Measurements from ENCODE around the gene FCGR3B. TPM values are rescaled to one million over a fixed set of nuclear protein-coding genes. Genes with fewer than 3 reads are reported as not detected.
"Not testable (repeated sequence)": the region's sequence is repeated elsewhere in the genome, so short reads cannot be mapped to it uniquely, and the experiment has no call there.

Gene FCGR3B
- total RNA-seq, 4 donors from 2014 or later = 0.26 to 1.1 TPM; not detected in 2

DNA sequence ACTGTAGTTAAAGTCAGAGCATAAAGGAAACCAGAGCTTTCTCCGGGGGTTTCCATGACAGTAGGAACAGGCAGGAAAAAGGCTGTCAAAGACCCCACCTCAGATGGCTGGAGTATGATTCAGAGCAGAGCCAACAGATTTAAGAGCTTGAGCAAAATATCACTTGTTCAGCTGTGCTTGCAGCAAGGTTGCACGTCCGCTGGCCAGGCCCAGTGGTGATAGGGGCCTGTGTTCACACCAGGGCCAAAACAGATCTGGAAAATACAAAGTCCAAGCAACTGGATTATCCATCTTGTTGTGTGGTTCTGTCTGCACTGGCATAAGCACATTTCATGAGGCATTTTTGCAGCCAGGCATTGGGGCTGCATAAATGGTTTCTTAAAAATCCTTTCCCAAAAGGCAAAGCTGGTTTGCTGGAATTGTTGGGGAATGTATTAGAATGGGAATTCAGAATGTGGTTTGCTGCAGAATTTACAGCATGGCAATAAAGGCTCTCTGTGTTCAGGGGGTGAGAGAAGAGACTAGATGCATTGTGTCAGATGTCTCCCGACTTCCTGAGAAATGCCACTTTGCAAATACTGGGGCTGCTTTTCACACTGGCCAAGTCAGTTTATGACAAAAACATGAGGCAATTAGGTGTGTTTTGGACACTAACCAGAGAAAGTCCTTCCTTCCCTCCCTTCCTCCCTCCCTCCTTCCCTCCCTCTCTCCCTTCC is 36.5 kb downstream of the FCGR3B start:
- intact Hi-C loops (cut with DNase I; ENCODE audit: low total_unique reads); DNase-seq; H3K27ac ChIP-seq; H3K36me3 ChIP-seq; H3K27me3 ChIP-seq; H3K4me1 ChIP-seq; H3K4me3 ChIP-seq; H3K9me3 ChIP-seq: not testable (repeated sequence)

DNA sequence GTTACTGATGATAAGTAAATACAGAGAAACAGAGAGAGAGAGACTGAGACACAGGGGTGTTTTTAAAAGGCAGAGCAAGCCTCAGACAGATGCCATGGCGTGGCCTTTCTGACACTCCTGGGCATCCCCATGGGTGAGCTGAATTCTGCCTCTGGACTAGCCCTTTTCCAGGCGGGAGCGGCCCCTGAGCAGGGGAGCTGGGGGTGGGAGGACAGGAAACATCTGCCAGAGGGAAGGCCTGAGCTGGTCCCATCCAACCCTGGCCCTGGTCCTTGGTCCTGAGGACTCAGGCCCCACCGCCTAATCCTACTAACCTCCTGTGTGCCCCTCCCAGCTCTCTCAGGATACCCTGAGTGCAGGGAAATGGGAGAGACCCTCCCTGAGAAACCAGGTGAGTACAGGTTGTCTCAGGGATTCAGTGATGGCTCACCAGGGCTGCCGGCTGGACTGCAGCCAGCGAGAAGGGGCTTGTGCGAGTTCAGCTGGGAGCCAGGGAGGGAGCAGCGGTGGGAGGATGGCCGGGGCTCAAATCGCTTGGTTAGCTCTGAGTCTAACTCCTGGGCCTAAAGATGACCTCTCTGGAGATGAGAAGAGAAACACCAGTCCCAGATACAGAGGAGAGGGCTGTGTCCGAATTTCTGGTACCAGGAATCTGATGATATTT is 37.8 kb downstream of the FCGR3B start:
- H3K9me3 ChIP-seq; intact Hi-C loops (cut with DNase I; ENCODE audit: low total_unique reads); H3K27me3 ChIP-seq; DNase-seq; H3K36me3 ChIP-seq; H3K4me1 ChIP-seq; H3K4me3 ChIP-seq; H3K27ac ChIP-seq: not testable (repeated sequence)

DNA sequence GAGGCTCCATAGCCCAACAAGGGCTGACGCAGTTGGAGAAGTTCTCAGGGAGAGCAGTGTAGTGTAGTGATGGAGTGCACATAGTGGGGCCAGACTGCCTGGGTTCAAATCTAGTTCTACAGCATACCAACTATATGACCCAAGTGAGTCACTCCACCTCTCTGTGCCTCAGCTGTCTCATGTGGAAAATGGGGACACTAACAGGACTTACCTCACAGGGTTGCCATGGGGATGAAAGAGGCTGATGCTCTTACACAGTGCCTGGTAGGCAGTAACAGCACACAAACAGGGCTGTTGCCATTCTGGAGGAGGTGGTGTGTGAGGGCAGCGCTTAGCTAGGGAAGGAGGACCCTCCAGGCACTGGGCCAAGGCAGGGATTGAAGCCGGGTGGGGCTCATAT is 38.4 kb downstream of the FCGR3B start:
- H3K9me3 ChIP-seq; H3K4me1 ChIP-seq; H3K27ac ChIP-seq; H3K4me3 ChIP-seq; H3K36me3 ChIP-seq; intact Hi-C loops (cut with DNase I; ENCODE audit: low total_unique reads); DNase-seq; H3K27me3 ChIP-seq: not testable (repeated sequence)

DNA sequence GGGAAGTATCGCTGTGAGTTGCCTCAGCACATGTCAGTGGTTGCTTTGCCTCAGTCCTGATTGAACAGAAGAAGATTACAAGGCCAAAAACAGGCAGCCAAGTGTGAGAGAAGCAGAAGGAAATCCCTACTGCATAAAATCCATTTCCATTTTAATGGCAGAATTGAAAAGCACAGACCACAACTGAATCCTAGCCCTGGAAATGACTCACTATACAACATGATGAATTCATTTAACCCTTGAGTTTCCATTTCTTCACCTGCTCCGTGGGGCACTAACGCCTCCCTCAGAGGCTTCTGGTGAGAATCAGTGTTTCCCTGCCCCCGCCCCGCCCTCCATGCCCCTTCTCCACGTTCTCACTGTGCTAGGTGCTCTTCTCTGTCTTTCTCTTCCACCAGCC is 41.1 kb downstream of the FCGR3B start:
- H3K4me1 ChIP-seq; H3K27ac ChIP-seq; H3K27me3 ChIP-seq; H3K9me3 ChIP-seq; DNase-seq; intact Hi-C loops (cut with DNase I; ENCODE audit: low total_unique reads); H3K36me3 ChIP-seq; H3K4me3 ChIP-seq: not testable (repeated sequence)

DNA sequence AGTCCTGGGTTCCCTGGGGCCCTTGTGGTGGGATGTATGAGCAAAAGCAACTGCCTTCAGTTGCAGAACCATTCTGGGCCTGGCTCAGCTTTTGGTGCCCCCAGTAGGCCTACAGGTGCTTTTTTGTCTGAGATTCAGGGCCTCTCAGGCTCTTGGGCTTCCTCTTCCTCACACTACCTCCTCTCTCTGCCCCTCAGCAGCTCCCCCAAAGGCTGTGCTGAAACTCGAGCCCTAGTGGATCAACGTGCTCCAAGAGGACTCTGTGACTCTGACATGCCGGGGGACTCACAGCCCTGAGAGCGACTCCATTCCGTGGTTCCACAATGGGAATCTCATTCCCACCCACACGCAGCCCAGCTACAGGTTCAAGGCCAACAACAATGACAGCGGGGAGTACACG is 41.6 kb downstream of the FCGR3B start:
- H3K4me3 ChIP-seq; H3K4me1 ChIP-seq; intact Hi-C loops (cut with DNase I; ENCODE audit: low total_unique reads); DNase-seq; H3K36me3 ChIP-seq; H3K27ac ChIP-seq; H3K9me3 ChIP-seq; H3K27me3 ChIP-seq: not testable (repeated sequence)

DNA sequence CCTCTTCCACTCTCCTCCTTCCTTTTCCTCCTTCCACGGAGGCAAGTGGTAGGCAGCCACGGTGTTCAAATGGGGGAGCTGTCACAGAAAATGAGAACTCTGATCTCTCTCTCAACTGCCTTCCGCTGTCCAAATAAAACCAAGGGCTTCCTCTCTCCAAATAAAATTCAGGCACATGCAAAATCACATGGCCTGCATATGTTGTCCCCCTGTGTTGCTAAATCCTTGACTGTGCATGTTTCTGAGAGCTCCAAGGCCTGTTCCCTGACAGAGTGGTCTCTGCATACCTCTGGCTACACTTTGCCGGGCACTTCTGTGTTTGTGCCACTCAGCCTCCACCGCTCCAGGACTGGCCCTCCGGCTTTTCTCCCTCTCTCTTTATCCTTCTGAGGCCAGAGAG is 42.4 kb downstream of the FCGR3B start:
- H3K4me3 ChIP-seq; DNase-seq; H3K36me3 ChIP-seq; H3K27me3 ChIP-seq; H3K4me1 ChIP-seq; H3K27ac ChIP-seq; H3K9me3 ChIP-seq; intact Hi-C loops (cut with DNase I; ENCODE audit: low total_unique reads): not testable (repeated sequence)

DNA sequence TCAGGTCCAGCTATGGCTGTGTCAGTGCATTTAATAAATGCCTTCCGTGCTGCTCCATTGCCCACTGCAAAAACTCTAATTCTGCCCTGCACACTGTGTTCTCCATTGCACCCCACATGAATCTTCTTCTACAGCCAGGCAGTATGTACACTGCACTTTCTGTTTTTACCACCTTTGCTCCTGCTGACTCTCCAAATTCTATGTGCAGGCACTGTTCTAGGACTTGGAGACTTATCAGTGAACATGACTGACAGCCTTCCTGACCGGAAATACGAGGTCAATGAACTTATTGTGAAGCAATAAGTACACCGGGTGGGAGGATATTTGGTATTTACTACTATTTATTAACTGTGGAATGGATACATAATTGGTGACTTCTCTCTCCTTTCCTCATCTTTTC is 48.1 kb downstream of the FCGR3B start:
- H3K4me3 ChIP-seq; H3K27me3 ChIP-seq; H3K36me3 ChIP-seq; DNase-seq; H3K4me1 ChIP-seq; intact Hi-C loops (cut with DNase I; ENCODE audit: low total_unique reads); H3K9me3 ChIP-seq; H3K27ac ChIP-seq: not testable (repeated sequence)

DNA sequence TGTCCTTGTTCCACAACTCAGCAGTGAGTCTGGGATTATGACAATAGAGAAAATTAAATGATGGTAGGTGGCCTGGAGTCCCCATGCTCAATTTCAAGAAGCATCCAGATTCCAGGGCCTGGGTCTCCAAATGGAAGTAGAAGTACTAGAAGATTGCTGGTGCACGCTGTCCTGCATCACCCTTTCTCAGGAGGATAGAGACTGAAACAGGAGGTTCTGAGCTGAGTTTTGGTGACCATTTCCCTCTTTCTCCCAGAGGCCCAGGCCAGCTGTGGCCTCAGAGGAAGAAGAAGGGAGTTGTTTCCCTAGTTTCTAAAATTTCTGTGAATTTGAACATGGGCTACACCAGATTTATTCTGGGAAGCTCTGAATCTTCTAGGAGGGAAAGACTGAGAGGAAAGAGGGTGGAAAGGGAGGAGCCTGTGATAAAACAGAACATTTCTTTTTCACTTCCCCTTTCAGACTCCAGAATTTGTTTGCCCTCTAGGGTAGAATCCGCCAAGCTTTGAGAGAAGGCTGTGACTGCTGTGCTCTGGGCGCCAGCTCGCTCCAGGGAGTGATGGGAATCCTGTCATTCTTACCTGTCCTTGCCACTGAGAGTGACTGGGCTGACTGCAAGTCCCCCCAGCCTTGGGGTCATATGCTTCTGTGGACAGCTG is 50.0 kb downstream of the FCGR3B start:
- H3K4me3 ChIP-seq; H3K9me3 ChIP-seq; H3K27me3 ChIP-seq; DNase-seq; intact Hi-C loops (cut with DNase I; ENCODE audit: low total_unique reads); H3K4me1 ChIP-seq; H3K36me3 ChIP-seq; H3K27ac ChIP-seq: not testable (repeated sequence)

DNA sequence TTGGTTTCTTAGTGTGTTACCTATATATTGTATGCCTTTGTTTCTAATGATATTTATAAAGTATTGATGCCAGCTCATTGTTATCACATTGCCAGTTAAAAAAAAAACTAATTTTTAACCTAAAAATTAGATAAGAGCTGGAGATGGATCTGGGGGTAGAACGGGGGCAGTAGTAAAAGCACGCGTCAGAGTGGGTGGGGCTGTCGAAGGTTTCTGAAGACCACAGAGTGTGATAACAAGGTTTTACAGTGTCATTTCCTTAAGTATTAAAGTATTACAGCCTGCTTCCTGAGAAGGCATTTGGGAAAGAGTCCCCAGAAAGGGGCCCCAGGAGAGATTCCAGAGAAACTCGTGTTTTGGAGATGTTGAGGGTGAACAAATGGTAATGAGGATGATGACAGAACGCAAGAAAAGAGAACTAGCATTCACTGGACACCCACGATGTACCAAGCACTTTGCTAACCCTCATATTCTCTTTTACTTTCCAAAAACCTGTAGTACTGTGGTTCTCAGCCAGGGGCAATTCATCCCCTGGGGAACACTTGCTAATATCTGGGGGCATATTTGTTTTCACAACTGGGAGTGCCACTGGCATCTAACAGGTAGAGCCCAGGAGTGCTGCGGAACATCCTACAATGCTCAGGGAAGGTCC is 51.0 kb downstream of the FCGR3B start:
- H3K27me3 ChIP-seq; H3K36me3 ChIP-seq; H3K9me3 ChIP-seq; intact Hi-C loops (cut with DNase I; ENCODE audit: low total_unique reads); H3K4me1 ChIP-seq; H3K4me3 ChIP-seq; DNase-seq; H3K27ac ChIP-seq: not testable (repeated sequence)

DNA sequence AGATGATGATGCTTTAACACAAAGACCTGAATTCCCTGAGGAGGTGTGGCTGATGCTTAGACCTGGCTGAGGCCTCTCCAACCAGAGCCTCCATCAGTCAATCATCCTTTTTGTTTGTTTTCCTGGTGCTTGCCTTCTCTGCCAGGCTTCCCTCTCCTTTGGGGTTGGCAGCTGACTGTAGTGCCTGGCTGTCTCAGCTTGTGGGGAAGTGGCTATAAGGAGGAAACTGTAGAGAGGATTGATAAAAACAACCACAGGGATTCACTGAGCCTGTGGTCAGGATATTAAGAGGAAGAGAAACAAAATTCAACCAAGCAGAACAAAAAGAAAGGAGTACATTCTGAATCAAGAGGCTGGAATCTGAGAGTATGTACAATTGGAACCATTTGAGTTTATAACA is 54.3 kb downstream of the FCGR3B start:
- H3K4me1 ChIP-seq; H3K36me3 ChIP-seq; H3K4me3 ChIP-seq; H3K27me3 ChIP-seq; intact Hi-C loops (cut with DNase I; ENCODE audit: low total_unique reads); H3K9me3 ChIP-seq; DNase-seq; H3K27ac ChIP-seq: not testable (repeated sequence)

All from uterus (tissue), 4 donors.